ENCODE results near the gene UBQLN3.

DNA sequence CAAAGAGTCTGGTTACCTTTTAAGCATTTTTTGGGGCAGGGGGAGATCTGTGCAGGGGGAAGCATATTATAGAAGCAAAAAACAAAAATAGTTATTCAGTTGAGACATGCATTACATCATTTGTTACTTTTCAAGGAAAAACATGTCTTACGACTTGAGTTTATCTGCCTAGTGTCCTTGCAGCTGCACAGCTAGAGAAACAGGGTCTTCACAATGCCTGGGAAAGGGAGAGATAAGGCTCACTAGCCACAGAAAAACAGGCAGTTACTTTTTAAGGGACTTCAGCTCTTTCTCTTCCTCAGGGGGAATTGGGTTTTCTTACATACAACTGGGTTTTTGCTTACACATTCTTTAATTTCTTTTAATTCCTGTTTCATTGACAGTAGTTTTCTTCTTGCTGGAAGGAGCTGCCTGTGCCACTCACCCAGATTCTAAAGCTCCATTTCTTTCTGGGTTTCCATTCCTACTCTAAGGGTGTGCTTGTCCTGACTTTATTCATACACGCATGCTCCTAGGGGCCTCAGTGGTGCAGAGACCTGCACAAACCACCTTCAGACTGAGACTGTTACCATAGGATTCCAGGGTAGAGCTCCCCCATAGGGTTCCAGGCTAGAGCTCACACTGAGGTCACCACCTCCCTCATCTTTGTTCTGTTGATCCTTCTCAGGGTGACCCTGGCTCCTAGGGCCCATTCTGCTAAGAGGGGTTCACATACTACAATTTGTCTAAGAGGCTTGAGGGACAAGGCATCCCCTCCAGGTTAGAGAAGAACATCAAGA lies 21.5 kb upstream of the UBQLN3 start:
- TF ChIP-seq SPI1 (IDR thresholded peaks at IDR 0.05; ENCODE audit: borderline replicate concordance, low read depth) (no peak), POLR2AphosphoS5 (IDR thresholded peaks at IDR 0.05; ENCODE audit: low read depth) (no peak), REST (IDR thresholded peaks at IDR 0.05; ENCODE audit: insufficient replicate concordance, low read depth) (no peak)
- TF ChIP-seq, protein P1, sequence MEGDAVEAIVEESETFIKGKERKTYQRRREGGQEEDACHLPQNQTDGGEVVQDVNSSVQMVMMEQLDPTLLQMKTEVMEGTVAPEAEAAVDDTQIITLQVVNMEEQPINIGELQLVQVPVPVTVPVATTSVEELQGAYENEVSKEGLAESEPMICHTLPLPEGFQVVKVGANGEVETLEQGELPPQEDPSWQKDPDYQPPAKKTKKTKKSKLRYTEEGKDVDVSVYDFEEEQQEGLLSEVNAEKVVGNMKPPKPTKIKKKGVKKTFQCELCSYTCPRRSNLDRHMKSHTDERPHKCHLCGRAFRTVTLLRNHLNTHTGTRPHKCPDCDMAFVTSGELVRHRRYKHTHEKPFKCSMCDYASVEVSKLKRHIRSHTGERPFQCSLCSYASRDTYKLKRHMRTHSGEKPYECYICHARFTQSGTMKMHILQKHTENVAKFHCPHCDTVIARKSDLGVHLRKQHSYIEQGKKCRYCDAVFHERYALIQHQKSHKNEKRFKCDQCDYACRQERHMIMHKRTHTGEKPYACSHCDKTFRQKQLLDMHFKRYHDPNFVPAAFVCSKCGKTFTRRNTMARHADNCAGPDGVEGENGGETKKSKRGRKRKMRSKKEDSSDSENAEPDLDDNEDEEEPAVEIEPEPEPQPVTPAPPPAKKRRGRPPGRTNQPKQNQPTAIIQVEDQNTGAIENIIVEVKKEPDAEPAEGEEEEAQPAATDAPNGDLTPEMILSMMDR (IDR thresholded peaks at IDR 0.05; ENCODE audit: insufficient read depth, low read length), result no peak
